Neuronal stem cell (in vitro differentiated cells): ENCODE data around the gene STX4.

Experiments
- DNase-seq: peaks from one replicate; pipeline ENCODE4 v3.0.0-alpha.2; 2013; ENCODE audit warnings: low spot score
- H2AFZ ChIP-seq: one replicate; pipeline ENCODE4 v1.6.1; 2013; ENCODE audit warnings: mild to moderate bottlenecking, low read length, inconsistent platforms
- H2AK5ac ChIP-seq: 2 replicates; pipeline ENCODE4 v1.6.1; 2013; ENCODE audit warnings: low read depth, mild to moderate bottlenecking, inconsistent platforms, low read length, moderate library complexity, mixed read lengths
- H2BK120ac ChIP-seq: 2 replicates; pipeline ENCODE4 v1.6.1; 2013; ENCODE audit warnings: low read depth, mild to moderate bottlenecking, inconsistent platforms, low read length, moderate library complexity, mixed read lengths
- H2BK12ac ChIP-seq: one replicate; pipeline ENCODE4 v1.6.1; 2013; ENCODE audit warnings: low read length, inconsistent platforms
- H2BK15ac ChIP-seq: 2 replicates; pipeline ENCODE4 v1.6.1; 2013; ENCODE audit warnings: mild to moderate bottlenecking, low read length, inconsistent platforms, mixed read lengths
- H2BK5ac ChIP-seq: one replicate; pipeline ENCODE4 v1.6.1; 2013; ENCODE audit warnings: inconsistent platforms, mild to moderate bottlenecking, low read length, moderate library complexity
- H3K14ac ChIP-seq: one replicate; pipeline ENCODE4 v1.6.1; 2013; ENCODE audit warnings: low read length, inconsistent platforms
- H3K18ac ChIP-seq: 2 replicates; pipeline ENCODE4 v1.6.1; 2013; ENCODE audit warnings: low read length, inconsistent platforms
- H3K23ac ChIP-seq: 2 replicates; pipeline ENCODE4 v1.6.1; 2013; ENCODE audit warnings: low read depth, mild to moderate bottlenecking, mixed read lengths, low read length, inconsistent platforms; ENCODE audit not compliant: poor library complexity
- H3K27ac ChIP-seq: replicated peaks from 3 replicates; pipeline ENCODE4 v1.5.1; 2013; ENCODE audit warnings: low read length, inconsistent platforms
- H3K27me3 ChIP-seq, 3 experiments: 2 replicates each; pipeline ENCODE4 v1.6.1; 2013; ENCODE audit warnings: low read length in 3 of 3, mild to moderate bottlenecking in 2 of 3, inconsistent platforms in 1 of 3, low read depth in 1 of 3, mixed read lengths in 1 of 3, moderate library complexity in 1 of 3; ENCODE audit not compliant: control insufficient read depth in 3 of 3, insufficient read depth in 3 of 3
- H3K36me3 ChIP-seq, 2 donors: replicated peaks in 1 of 2; 2 replicates each; pipeline ENCODE4 v1.6.1; 2013; ENCODE audit warnings: low read length in 2 of 2; ENCODE audit not compliant: control insufficient read depth in 2 of 2, insufficient read depth in 2 of 2
- H3K4ac ChIP-seq: 2 replicates; pipeline ENCODE4 v1.6.1; 2013; ENCODE audit warnings: inconsistent platforms, mild to moderate bottlenecking, low read length, moderate library complexity
- H3K4me1 ChIP-seq, 2 donors: 1 replicate in 1 of 2; 2 replicates in 1 of 2; pipeline ENCODE4 v1.6.1; 2013; ENCODE audit warnings: low read length in 2 of 2, low read depth in 1 of 2; ENCODE audit not compliant: control insufficient read depth in 2 of 2, insufficient read depth in 1 of 2
- H3K4me2 ChIP-seq: one replicate; pipeline ENCODE4 v1.6.1; 2013; ENCODE audit warnings: mild to moderate bottlenecking, low read length, inconsistent platforms; ENCODE audit not compliant: insufficient read depth, poor library complexity, severe bottlenecking
- H3K4me3 ChIP-seq, 2 donors: 2 replicates each; pipeline ENCODE4 v1.5.1; 2013; ENCODE audit warnings: low read length in 2 of 2, mild to moderate bottlenecking in 2 of 2, inconsistent platforms in 1 of 2, moderate library complexity in 1 of 2
- H3K79me1 ChIP-seq: one replicate; pipeline ENCODE4 v1.6.1; 2013; ENCODE audit warnings: low read depth, mild to moderate bottlenecking, inconsistent platforms, low read length, moderate library complexity
- H3K9ac ChIP-seq: one replicate; pipeline ENCODE4 v1.6.1; 2013; ENCODE audit warnings: mild to moderate bottlenecking, low read depth, low read length, inconsistent platforms; ENCODE audit not compliant: poor library complexity
- H3K9me3 ChIP-seq, 2 donors: replicated peaks in 1 of 2; 2 replicates each; pipeline versions ENCODE3 to v1.6.1; 2013; ENCODE audit warnings: low read length in 2 of 2, mild to moderate bottlenecking in 2 of 2, inconsistent platforms in 1 of 2, low read depth in 1 of 2, mixed read lengths in 1 of 2, moderate library complexity in 1 of 2; ENCODE audit not compliant: control insufficient read depth in 2 of 2, insufficient read depth in 1 of 2
- H4K8ac ChIP-seq: one replicate; pipeline ENCODE4 v1.6.1; 2013; ENCODE audit warnings: low read depth, mild to moderate bottlenecking, inconsistent platforms, low read length, moderate library complexity
- H4K91ac ChIP-seq: one replicate; pipeline ENCODE4 v1.6.1; 2013; ENCODE audit warnings: low read length, low read depth, mild to moderate bottlenecking, inconsistent platforms; ENCODE audit not compliant: poor library complexity
- WGBS, 2 donors: extraction: QIAGEN DNeasy Blood & Tissue Kit; methylation state at CpG; one replicate each; pipeline ENCODE4 v1.1.7; 2013; ENCODE audit warnings: missing lambda C conversion rate in 2 of 2, mixed read lengths in 1 of 2; ENCODE audit not compliant: insufficient read length in 2 of 2, insufficient replicate concordance in 1 of 2; ENCODE audit errors: extremely low coverage in 2 of 2; 5-methylcytosine and 5-hydroxymethylcytosine counted together

STX4 gene

GRCh38 chr16:31006589-31006988 lies 26.8 kb upstream of the STX4 start:
- H2BK5ac ChIP-seq: no peak overlapping the region
- peak overlapping the region; percentile 26 for H3K9ac ChIP-seq
- H3K27me3 ChIP-seq: no peaks in the 10 kb centered on the region
- H3K23ac ChIP-seq: no peak overlapping the region
- DNase-seq: no peak
- H3K4ac ChIP-seq: no peak overlapping the region
- no peak overlapping the region for H2BK12ac ChIP-seq
- no peak overlapping the region for H3K14ac ChIP-seq
- H2BK15ac ChIP-seq: no peak overlapping the region
- H3K4me3 ChIP-seq: no peak overlapping the region
- H3K9me3 ChIP-seq: no peaks in the 10 kb centered on the region
- H4K8ac ChIP-seq: no peak overlapping the region
- H3K36me3 ChIP-seq: no peaks in the 10 kb centered on the region
- no peak overlapping the region for H2BK120ac ChIP-seq
- H3K27ac ChIP-seq: no peak overlapping the region
- H2AFZ ChIP-seq: peak overlapping the region; percentile 75
- H3K79me1 ChIP-seq: peaks cover 5% of the 10 kb centered on the region
- no CpG with 5 or more reads among the region's 8 CpGs for WGBS, 2 donors
- no peak overlapping the region for H3K18ac ChIP-seq
- no peak overlapping the region for H2AK5ac ChIP-seq
- peaks cover 13 to 26% of the 10 kb centered on the region in 2 donors for H3K4me1 ChIP-seq
- no peak overlapping the region for H4K91ac ChIP-seq
- H3K4me2 ChIP-seq: no peak overlapping the region

- no peak overlapping the region for H3K23ac ChIP-seq
- H2AFZ ChIP-seq: no peak overlapping the region
- WGBS, 2 donors: no CpG with 5 or more reads among the region's 6 CpGs
- H3K27me3 ChIP-seq: peaks cover 0 to 3% (median 0%) of the 10 kb centered on the region in 3 experiments
- no peak overlapping the region for H3K4me2 ChIP-seq
- H4K91ac ChIP-seq: no peak overlapping the region
- peaks cover 13 to 20% of the 10 kb centered on the region in 2 donors for H3K4me1 ChIP-seq
- H3K9me3 ChIP-seq: no peaks in the 10 kb centered on the region
- no peak overlapping the region for H3K27ac ChIP-seq
- H3K9ac ChIP-seq: no peak overlapping the region
- no peak overlapping the region for H2BK120ac ChIP-seq
- no peak overlapping the region for H2BK5ac ChIP-seq
- peaks cover 5% of the 10 kb centered on the region for H3K79me1 ChIP-seq
- no peak overlapping the region for H3K4me3 ChIP-seq
- no peak overlapping the region for H3K14ac ChIP-seq
- H2AK5ac ChIP-seq: no peak overlapping the region
- no peak overlapping the region for H4K8ac ChIP-seq
- no peak for DNase-seq
- no peak overlapping the region for H3K18ac ChIP-seq
- no peak overlapping the region for H2BK12ac ChIP-seq
- H3K36me3 ChIP-seq: no peaks in the 10 kb centered on the region
- H2BK15ac ChIP-seq: no peak overlapping the region
- H3K4ac ChIP-seq: no peak overlapping the region
Measured at GRCh38 chr16:31007684-31008083, 25.7 kb upstream of the STX4 start.

GRCh38 chr16:31008149-31008548 lies 25.2 kb upstream of the STX4 start:
- H2BK12ac ChIP-seq: no peak overlapping the region
- no peak for DNase-seq
- no peak overlapping the region for H3K27ac ChIP-seq
- no peak overlapping the region for H3K9ac ChIP-seq
- H3K36me3 ChIP-seq: no peaks in the 10 kb centered on the region
- H4K91ac ChIP-seq: no peak overlapping the region
- no peak overlapping the region for H3K4ac ChIP-seq
- no peak overlapping the region for H3K4me3 ChIP-seq
- no peak overlapping the region for H2BK15ac ChIP-seq
- H2BK120ac ChIP-seq: no peak overlapping the region
- no peaks in the 10 kb centered on the region for H3K9me3 ChIP-seq
- H3K23ac ChIP-seq: no peak overlapping the region
- H3K4me2 ChIP-seq: no peak overlapping the region
- WGBS, 2 donors: no CpG with 5 or more reads among the region's 6 CpGs
- no peak overlapping the region for H3K18ac ChIP-seq
- H3K4me1 ChIP-seq: peaks cover 13 to 20% of the 10 kb centered on the region in 2 donors
- H2AFZ ChIP-seq: no peak overlapping the region
- H3K14ac ChIP-seq: no peak overlapping the region
- no peak overlapping the region for H4K8ac ChIP-seq
- H3K27me3 ChIP-seq: peaks cover 0 to 3% (median 0%) of the 10 kb centered on the region in 3 experiments
- H2BK5ac ChIP-seq: no peak overlapping the region
- H3K79me1 ChIP-seq: peaks cover 5% of the 10 kb centered on the region
- H2AK5ac ChIP-seq: peak overlapping the region; percentile 9

GRCh38 chr16:31008551-31008950 lies 24.8 kb upstream of the STX4 start:
- no peak overlapping the region for H3K18ac ChIP-seq
- no peak overlapping the region for H2BK120ac ChIP-seq
- H4K91ac ChIP-seq: no peak overlapping the region
- H2AK5ac ChIP-seq: peak overlapping the region; percentile 9
- peaks cover 0 to 3% (median 0%) of the 10 kb centered on the region in 3 experiments for H3K27me3 ChIP-seq
- no peak overlapping the region for H2BK15ac ChIP-seq
- WGBS, 2 donors: no CpG with 5 or more reads among the region's 5 CpGs
- H3K4me3 ChIP-seq: no peak overlapping the region
- H3K4ac ChIP-seq: no peak overlapping the region
- no peak overlapping the region for H4K8ac ChIP-seq
- peaks cover 13 to 19% of the 10 kb centered on the region in 2 donors for H3K4me1 ChIP-seq
- DNase-seq: no peak
- no peak overlapping the region for H3K14ac ChIP-seq
- no peak overlapping the region for H3K4me2 ChIP-seq
- H3K23ac ChIP-seq: no peak overlapping the region
- no peaks in the 10 kb centered on the region for H3K36me3 ChIP-seq
- H2BK12ac ChIP-seq: no peak overlapping the region
- H3K9ac ChIP-seq: no peak overlapping the region
- no peak overlapping the region for H2AFZ ChIP-seq
- H3K27ac ChIP-seq: no peak overlapping the region
- H3K9me3 ChIP-seq: no peaks in the 10 kb centered on the region
- no peak overlapping the region for H2BK5ac ChIP-seq
- H3K79me1 ChIP-seq: peaks cover 5% of the 10 kb centered on the region
